SK-N-SH (cell line): ENCODE measurements around the gene SEMA3G. TPM values are rescaled to one million over a fixed set of nuclear protein-coding genes. Genes with fewer than 3 reads are reported as not detected.

ENCODE experiments used
- CTCF ChIA-PET: fragments of 300-600, 350-600 bp; formaldehyde crosslinking; extraction: SDS; loops from one replicate; lab custom pipeline; 2021; lab: Yijun Ruan, JAX
- POLR2A ChIA-PET: fragments of 350-600 bp; sonication (Branson Sonifier 250); formaldehyde crosslinking; extraction: SDS; loops from one replicate; lab custom pipeline; 2020; ENCODE audit warnings: antibody characterized with exemption, inconsistent platforms; lab: Yijun Ruan, JAX
- DNase-seq: peaks from one replicate; pipeline ENCODE4 v3.0.0; 2012
- H2AFZ ChIP-seq: fragments of 200-600 bp; sonication (generic); 2 replicates; pipeline ENCODE4 v1.8.1; 2016; ENCODE audit warnings: antibody characterized with exemption, mild to moderate bottlenecking, low read depth
- H3F3A ChIP-seq: fragments of 200-600 bp; sonication (generic); replicated peaks from 2 replicates; pipeline ENCODE3; 2016; ENCODE audit warnings: antibody characterized with exemption, mild to moderate bottlenecking; ENCODE audit not compliant: insufficient read depth
- H3K27ac ChIP-seq, 2 experiments: fragments of 200-500 bp in 1 of 2; fragments of 200-600 bp in 1 of 2; sonication (Bioruptor generic) in 1 of 2; sonication (generic), shearing (Covaris generic) in 1 of 2; 2 replicates each; pipeline versions ENCODE4 v1.5.1 to v1.6.1; 2014 to 2016; ENCODE audit warnings: low read depth in 2 of 2, inconsistent platforms in 1 of 2, low read length in 1 of 2, mild to moderate bottlenecking in 1 of 2, mixed read lengths in 1 of 2
- H3K27me3 ChIP-seq: fragments of 200-600 bp; sonication (generic), shearing (Covaris generic); 2 replicates; pipeline ENCODE4 v1.6.1; 2016; ENCODE audit warnings: mixed run types; ENCODE audit not compliant: insufficient read depth
- H3K36me3 ChIP-seq, 2 experiments: fragments of 200-500 bp in 1 of 2; fragments of 200-600 bp in 1 of 2; sonication (Bioruptor generic) in 1 of 2; sonication (generic) in 1 of 2; replicated peaks in 1 of 2; 2 replicates each; pipeline versions ENCODE3 to v1.5.1; 2014 to 2016; ENCODE audit warnings: low read length in 1 of 2, mild to moderate bottlenecking in 1 of 2; ENCODE audit not compliant: insufficient read depth in 2 of 2, control insufficient read depth in 1 of 2
- H3K4me1 ChIP-seq, 2 experiments: fragments of 200-500 bp in 1 of 2; fragments of 200-600 bp in 1 of 2; sonication (Bioruptor generic) in 1 of 2; sonication (generic), shearing (Covaris generic) in 1 of 2; 2 replicates each; pipeline versions ENCODE4 v1.5.1 to v1.6.1; 2014 to 2016; ENCODE audit warnings: low read depth in 1 of 2, low read length in 1 of 2, mixed run types in 1 of 2; ENCODE audit not compliant: insufficient read depth in 2 of 2, control insufficient read depth in 1 of 2
- H3K4me2 ChIP-seq: fragments of 200-600 bp; sonication (generic), shearing (Covaris generic); 2 replicates; pipeline ENCODE4 v1.6.1; 2017; ENCODE audit warnings: mixed run types
- H3K4me3 ChIP-seq, 2 experiments: fragments of 200-500 bp in 1 of 2; fragments of 200-600 bp in 1 of 2; sonication (Bioruptor generic) in 1 of 2; sonication (generic), shearing (Covaris generic) in 1 of 2; 2 replicates each; pipeline versions ENCODE4 v1.5.1 to v1.8.1; 2014 to 2016; ENCODE audit warnings: low read depth in 2 of 2, inconsistent platforms in 1 of 2, low read length in 1 of 2, mild to moderate bottlenecking in 1 of 2, mixed read lengths in 1 of 2, moderate library complexity in 1 of 2
- H3K79me2 ChIP-seq: fragments of 200-600 bp; sonication (generic); 2 replicates; pipeline ENCODE4 v1.8.1; 2017; ENCODE audit warnings: mild to moderate bottlenecking; ENCODE audit not compliant: insufficient read depth
- H3K9ac ChIP-seq: fragments of 200-600 bp; sonication (generic); 2 replicates; pipeline ENCODE4 v1.6.1; 2017; ENCODE audit warnings: mixed run types
- H3K9me2 ChIP-seq: fragments of 200-600 bp; sonication (generic); 2 replicates; pipeline ENCODE4 v1.6.1; 2017; ENCODE audit warnings: mixed run types
- H3K9me3 ChIP-seq: fragments of 200-600 bp; sonication (generic); 2 replicates; pipeline ENCODE4 v1.6.1; 2017; ENCODE audit warnings: mixed run types, mild to moderate bottlenecking, moderate library complexity
- H4K20me1 ChIP-seq: fragments of 200-600 bp; sonication (generic); 2 replicates; pipeline ENCODE4 v1.6.1; 2017; ENCODE audit warnings: mild to moderate bottlenecking, mixed run types; ENCODE audit not compliant: insufficient read depth
- ELF1 ChIP-seq: IDR thresholded peaks from 2 replicates; pipeline ENCODE4 v1.4.0; 2012
- FOXJ3 ChIP-seq: sonication (generic); formaldehyde crosslinking; IDR thresholded peaks from 2 replicates; pipeline ENCODE4 v1.5.1; 2020; ENCODE audit warnings: mild to moderate bottlenecking, missing genetic modification reagents
- FOXM1 ChIP-seq: IDR thresholded peaks from 2 replicates; pipeline ENCODE4 v1.4.0; 2012; ENCODE audit warnings: low read depth, mild to moderate bottlenecking
- GABPA ChIP-seq: IDR thresholded peaks from 2 replicates; pipeline ENCODE4 v1.4.0; 2012; ENCODE audit warnings: low read depth, mild to moderate bottlenecking
- JUND ChIP-seq: IDR thresholded peaks from 2 replicates; pipeline ENCODE4 v1.4.0; 2012
- NRF1 ChIP-seq: IDR thresholded peaks from 2 replicates; pipeline ENCODE4 v1.6.1; 2012; ENCODE audit warnings: low read depth, mild to moderate bottlenecking, low read length
- RAD21 ChIP-seq: IDR thresholded peaks from 2 replicates; pipeline ENCODE4 v1.6.1; 2012; ENCODE audit warnings: mild to moderate bottlenecking, low read length
- RCOR1 ChIP-seq: fragments of 150-350 bp; IDR thresholded peaks from 2 replicates; pipeline ENCODE4 v1.6.1; 2017; ENCODE audit warnings: antibody characterized with exemption, low read length
- RXRA ChIP-seq: IDR thresholded peaks from 2 replicates; pipeline ENCODE4 v1.4.0; 2012; ENCODE audit warnings: low read depth, mild to moderate bottlenecking, borderline replicate concordance
- SIN3A ChIP-seq: IDR thresholded peaks from 2 replicates; pipeline ENCODE4 v1.6.1; 2012; ENCODE audit warnings: low read depth, mild to moderate bottlenecking, low read length, moderate library complexity, borderline replicate concordance
- TCF12 ChIP-seq: IDR thresholded peaks from 2 replicates; pipeline ENCODE4 v1.4.0; 2012
- TEAD4 ChIP-seq: IDR thresholded peaks from 2 replicates; pipeline ENCODE4 v1.4.0; 2012; ENCODE audit warnings: mild to moderate bottlenecking, borderline replicate concordance; ENCODE audit not compliant: insufficient read depth
- YY1 ChIP-seq: IDR thresholded peaks from 2 replicates; pipeline ENCODE4 v1.4.0; 2012; ENCODE audit warnings: low read depth, mild to moderate bottlenecking
- WGBS: methylation state at CpG from one replicate; pipeline ENCODE4 v1.1.6; 2017; ENCODE audit warnings: low lambda C conversion rate; 5-methylcytosine and 5-hydroxymethylcytosine counted together
- polyA plus RNA-seq, 3 experiments: library from polyadenylated mRNA; depleted of rRNA; stranded (reverse); fragments of >200 nt; gene quantifications; 2 replicates each; pipeline ENCODE4 v1.2.3, GENCODE V29; 2012
- TF ChIP-seq, protein P1 (sequence below): IDR thresholded peaks from 2 replicates; pipeline ENCODE4 v1.4.0; 2012; ENCODE audit warnings: low read depth, borderline replicate concordance
- TF ChIP-seq, protein P2 (sequence below): IDR thresholded peaks from 2 replicates; pipeline ENCODE4; 2012
- TF ChIP-seq, protein P3 (sequence below): IDR thresholded peaks from 2 replicates; pipeline ENCODE4 v1.6.1; 2012; ENCODE audit warnings: mild to moderate bottlenecking, low read depth, low read length, moderate library complexity
- TF ChIP-seq, protein P4 (sequence below): IDR thresholded peaks from 2 replicates; pipeline ENCODE4 v1.4.0; 2012; ENCODE audit warnings: low read depth, borderline replicate concordance

SEMA3G gene
- polyA plus RNA-seq, 1 of the 3 experiments (the other 2 are of a cell fraction), result 0.13 TPM

DNA sequence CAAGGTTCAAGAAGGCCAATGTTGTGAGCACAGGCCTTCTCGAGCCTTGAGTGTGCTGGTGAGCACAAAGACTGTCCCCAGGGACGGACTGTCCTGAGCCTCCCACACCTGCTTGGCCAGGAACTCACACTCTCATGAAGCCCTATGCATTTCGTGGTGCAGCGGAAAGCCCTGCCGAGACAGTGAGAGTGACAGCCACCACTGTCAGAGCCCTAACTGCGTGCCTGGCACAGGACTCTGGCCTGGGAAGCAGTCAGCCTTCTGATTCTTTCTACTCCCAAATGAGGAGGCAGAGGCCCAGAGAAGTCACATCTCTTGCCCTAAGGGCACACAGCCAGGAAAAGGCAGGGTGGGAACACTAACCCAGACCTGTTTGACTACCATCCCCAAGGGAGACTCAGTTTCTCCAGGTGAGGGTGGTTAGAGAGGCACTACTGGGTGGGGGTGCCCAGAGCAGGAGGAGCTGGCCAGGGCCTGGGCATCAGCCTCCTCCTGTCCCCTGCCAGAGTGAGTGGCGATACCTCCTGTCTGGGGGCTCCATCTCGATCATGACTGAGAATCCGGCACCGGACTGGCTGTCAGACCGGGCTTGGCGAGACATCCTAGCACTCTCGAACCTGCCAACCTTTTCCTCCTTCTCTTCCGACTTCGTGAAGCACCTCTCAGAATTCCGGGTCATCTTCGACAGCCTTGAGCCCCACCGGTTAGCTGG lies 50.8 kb downstream of the SEMA3G start:
- no peaks in the 10 kb centered on the region for H3K4me1 ChIP-seq
- CTCF ChIA-PET, result interaction anchor here (0.7 to 1.2 kb wide), 2 partner anchors 8 to 11 kb away, joined by 3 to 4 read pairs; no protein-coding TSS in a partner anchor
- H3K27me3 ChIP-seq, result no peaks in the 10 kb centered on the region
- POLR2A ChIA-PET, result no interaction called here
- H3K9ac ChIP-seq, result no peak overlapping the region
- no peaks in the 10 kb centered on the region for H3K9me3 ChIP-seq
- no peak overlapping the region for H3K4me3 ChIP-seq
- 90% methylated on average over 15 of the region's 18 CpGs for WGBS
- H3K79me2 ChIP-seq, result no peaks in the 10 kb centered on the region
- H3K36me3 ChIP-seq, result no peaks in the 10 kb centered on the region
- no peaks in the 10 kb centered on the region for H4K20me1 ChIP-seq
- no peak overlapping the region for H3K4me2 ChIP-seq
- no peak overlapping the region for H3K27ac ChIP-seq
- DNase-seq, result no peak
- TF ChIP-seq JUND (no peak), ELF1 (no peak), NRF1 (no peak), FOXJ3 (CRISPR knock-in tag) (no peak), TEAD4 (no peak), FOXM1 (no peak), SIN3A (no peak), YY1 (no peak), RAD21 (no peak), RCOR1 (no peak), TCF12 (no peak), GABPA (no peak)
- TF ChIP-seq, protein P1, sequence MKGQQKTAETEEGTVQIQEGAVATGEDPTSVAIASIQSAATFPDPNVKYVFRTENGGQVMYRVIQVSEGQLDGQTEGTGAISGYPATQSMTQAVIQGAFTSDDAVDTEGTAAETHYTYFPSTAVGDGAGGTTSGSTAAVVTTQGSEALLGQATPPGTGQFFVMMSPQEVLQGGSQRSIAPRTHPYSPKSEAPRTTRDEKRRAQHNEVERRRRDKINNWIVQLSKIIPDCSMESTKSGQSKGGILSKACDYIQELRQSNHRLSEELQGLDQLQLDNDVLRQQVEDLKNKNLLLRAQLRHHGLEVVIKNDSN, result no peak
- TF ChIP-seq, protein P2, sequence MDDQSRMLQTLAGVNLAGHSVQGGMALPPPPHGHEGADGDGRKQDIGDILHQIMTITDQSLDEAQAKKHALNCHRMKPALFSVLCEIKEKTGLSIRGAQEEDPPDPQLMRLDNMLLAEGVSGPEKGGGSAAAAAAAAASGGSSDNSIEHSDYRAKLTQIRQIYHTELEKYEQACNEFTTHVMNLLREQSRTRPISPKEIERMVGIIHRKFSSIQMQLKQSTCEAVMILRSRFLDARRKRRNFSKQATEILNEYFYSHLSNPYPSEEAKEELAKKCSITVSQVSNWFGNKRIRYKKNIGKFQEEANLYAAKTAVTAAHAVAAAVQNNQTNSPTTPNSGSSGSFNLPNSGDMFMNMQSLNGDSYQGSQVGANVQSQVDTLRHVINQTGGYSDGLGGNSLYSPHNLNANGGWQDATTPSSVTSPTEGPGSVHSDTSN, result no peak
- no peaks in the 10 kb centered on the region for H3F3A ChIP-seq
- no peak overlapping the region for H2AFZ ChIP-seq
- no peaks in the 10 kb centered on the region for H3K9me2 ChIP-seq

DNA sequence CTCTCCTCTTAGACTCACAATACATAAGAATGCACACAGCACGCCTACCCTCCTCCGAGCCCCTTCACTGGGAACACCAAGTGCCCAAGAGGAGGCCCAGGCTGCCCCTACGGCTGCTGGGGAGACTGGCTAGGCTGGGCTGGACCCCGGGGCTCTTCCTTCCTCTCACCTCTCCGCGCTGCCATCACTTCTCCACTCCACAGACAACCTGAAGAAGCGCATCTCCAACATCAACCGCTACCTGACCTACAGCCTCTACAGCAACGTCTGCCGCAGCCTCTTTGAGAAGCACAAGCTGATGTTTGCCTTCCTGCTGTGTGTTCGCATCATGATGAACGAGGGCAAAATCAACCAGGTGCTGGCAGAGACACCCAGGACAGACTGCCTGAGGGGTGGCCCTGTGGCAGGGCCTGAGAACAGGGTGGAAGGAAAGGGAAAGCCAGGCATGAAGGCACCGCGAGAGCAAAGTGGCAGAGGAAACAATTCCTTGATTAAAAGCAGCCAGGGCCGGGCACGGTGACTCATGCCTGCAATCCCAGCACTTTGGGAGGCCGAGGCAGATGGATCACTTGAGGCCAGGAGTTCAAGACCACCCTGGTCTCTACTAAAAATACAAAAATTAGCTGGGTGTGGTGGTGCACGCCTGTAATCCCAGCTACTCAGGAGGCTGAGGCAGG lies 51.6 kb downstream of the SEMA3G start:
- Histone ChIP-seq H3K79me2 (no peaks in the 10 kb centered on the region), H3F3A (no peaks in the 10 kb centered on the region), H3K4me1 (no peaks in the 10 kb centered on the region), H3K27me3 (no peaks in the 10 kb centered on the region), H3K4me3 (no peak overlapping the region), H3K9me3 (no peaks in the 10 kb centered on the region), H3K9me2 (no peaks in the 10 kb centered on the region), H3K9ac (no peak overlapping the region), H2AFZ (no peak overlapping the region), H4K20me1 (no peaks in the 10 kb centered on the region), H3K4me2 (no peak overlapping the region), H3K27ac (no peak overlapping the region), H3K36me3 (no peaks in the 10 kb centered on the region)
- DNase-seq, result no peak
- ChIA-PET CTCF (no interaction called here), POLR2A (no interaction called here)
- 80% methylated on average over 18 of the region's 18 CpGs for WGBS
- TF ChIP-seq, protein P2, result no peak
- TF ChIP-seq RAD21 (no peak), FOXM1 (no peak), SIN3A (no peak), RXRA (no peak), RCOR1 (no peak), GABPA (no peak), YY1 (no peak)
- TF ChIP-seq, protein P3, sequence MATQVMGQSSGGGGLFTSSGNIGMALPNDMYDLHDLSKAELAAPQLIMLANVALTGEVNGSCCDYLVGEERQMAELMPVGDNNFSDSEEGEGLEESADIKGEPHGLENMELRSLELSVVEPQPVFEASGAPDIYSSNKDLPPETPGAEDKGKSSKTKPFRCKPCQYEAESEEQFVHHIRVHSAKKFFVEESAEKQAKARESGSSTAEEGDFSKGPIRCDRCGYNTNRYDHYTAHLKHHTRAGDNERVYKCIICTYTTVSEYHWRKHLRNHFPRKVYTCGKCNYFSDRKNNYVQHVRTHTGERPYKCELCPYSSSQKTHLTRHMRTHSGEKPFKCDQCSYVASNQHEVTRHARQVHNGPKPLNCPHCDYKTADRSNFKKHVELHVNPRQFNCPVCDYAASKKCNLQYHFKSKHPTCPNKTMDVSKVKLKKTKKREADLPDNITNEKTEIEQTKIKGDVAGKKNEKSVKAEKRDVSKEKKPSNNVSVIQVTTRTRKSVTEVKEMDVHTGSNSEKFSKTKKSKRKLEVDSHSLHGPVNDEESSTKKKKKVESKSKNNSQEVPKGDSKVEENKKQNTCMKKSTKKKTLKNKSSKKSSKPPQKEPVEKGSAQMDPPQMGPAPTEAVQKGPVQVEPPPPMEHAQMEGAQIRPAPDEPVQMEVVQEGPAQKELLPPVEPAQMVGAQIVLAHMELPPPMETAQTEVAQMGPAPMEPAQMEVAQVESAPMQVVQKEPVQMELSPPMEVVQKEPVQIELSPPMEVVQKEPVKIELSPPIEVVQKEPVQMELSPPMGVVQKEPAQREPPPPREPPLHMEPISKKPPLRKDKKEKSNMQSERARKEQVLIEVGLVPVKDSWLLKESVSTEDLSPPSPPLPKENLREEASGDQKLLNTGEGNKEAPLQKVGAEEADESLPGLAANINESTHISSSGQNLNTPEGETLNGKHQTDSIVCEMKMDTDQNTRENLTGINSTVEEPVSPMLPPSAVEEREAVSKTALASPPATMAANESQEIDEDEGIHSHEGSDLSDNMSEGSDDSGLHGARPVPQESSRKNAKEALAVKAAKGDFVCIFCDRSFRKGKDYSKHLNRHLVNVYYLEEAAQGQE, result no peak
- TF ChIP-seq, protein P4, sequence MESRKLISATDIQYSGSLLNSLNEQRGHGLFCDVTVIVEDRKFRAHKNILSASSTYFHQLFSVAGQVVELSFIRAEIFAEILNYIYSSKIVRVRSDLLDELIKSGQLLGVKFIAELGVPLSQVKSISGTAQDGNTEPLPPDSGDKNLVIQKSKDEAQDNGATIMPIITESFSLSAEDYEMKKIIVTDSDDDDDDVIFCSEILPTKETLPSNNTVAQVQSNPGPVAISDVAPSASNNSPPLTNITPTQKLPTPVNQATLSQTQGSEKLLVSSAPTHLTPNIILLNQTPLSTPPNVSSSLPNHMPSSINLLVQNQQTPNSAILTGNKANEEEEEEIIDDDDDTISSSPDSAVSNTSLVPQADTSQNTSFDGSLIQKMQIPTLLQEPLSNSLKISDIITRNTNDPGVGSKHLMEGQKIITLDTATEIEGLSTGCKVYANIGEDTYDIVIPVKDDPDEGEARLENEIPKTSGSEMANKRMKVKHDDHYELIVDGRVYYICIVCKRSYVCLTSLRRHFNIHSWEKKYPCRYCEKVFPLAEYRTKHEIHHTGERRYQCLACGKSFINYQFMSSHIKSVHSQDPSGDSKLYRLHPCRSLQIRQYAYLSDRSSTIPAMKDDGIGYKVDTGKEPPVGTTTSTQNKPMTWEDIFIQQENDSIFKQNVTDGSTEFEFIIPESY, result no peak
